GM12891 (cell line): Measurements from ENCODE around the gene GRK3.

Source experiments
- DNase-seq: peaks from one replicate; pipeline ENCODE4 v3.0.0; 2011; ENCODE audit warnings: low spot score; ENCODE audit not compliant: insufficient read length
- FAIRE-seq: peaks from 2 replicates; lab custom pipeline; 2011; peaks lifted over from hg19 to GRCh38; lab: Jason Lieb, UNC
- PAX5 ChIP-seq: IDR thresholded peaks from 2 replicates; pipeline ENCODE4 v1.6.1; 2011; ENCODE audit warnings: low read length, moderate library complexity, mild to moderate bottlenecking; ENCODE audit not compliant: insufficient read depth, severe bottlenecking
- POLR2A ChIP-seq: IDR thresholded peaks from 2 replicates; pipeline ENCODE4 v1.6.1; 2011; ENCODE audit warnings: low read depth, low read length, control low read depth
- POLR2AphosphoS5 ChIP-seq: IDR thresholded peaks from 2 replicates; pipeline ENCODE4 v1.6.1; 2011; ENCODE audit warnings: low read depth, low read length, control low read depth
- POU2F2 ChIP-seq: IDR thresholded peaks from 2 replicates; pipeline ENCODE4 v1.6.1; 2011; ENCODE audit warnings: low read depth, mild to moderate bottlenecking, control low read depth, low read length, moderate library complexity
- SPI1 ChIP-seq: IDR thresholded peaks from 2 replicates; pipeline ENCODE4 v1.6.1; 2011; ENCODE audit warnings: low read depth, low read length, control low read depth
- TAF1 ChIP-seq: IDR thresholded peaks from 2 replicates; pipeline ENCODE4 v1.6.1; 2011; ENCODE audit warnings: low read depth, low read length, control low read depth

Gene GRK3

GRCh38 chr22:25736378-25737011 lies 172.0 kb downstream of the GRK3 start:
- DNase-seq, result no peak
- FAIRE-seq, result peak; percentile 57
- TF ChIP-seq POLR2A (no peak), POU2F2 (no peak), POLR2AphosphoS5 (no peak), PAX5 (no peak), TAF1 (no peak), SPI1 (no peak)

DNA sequence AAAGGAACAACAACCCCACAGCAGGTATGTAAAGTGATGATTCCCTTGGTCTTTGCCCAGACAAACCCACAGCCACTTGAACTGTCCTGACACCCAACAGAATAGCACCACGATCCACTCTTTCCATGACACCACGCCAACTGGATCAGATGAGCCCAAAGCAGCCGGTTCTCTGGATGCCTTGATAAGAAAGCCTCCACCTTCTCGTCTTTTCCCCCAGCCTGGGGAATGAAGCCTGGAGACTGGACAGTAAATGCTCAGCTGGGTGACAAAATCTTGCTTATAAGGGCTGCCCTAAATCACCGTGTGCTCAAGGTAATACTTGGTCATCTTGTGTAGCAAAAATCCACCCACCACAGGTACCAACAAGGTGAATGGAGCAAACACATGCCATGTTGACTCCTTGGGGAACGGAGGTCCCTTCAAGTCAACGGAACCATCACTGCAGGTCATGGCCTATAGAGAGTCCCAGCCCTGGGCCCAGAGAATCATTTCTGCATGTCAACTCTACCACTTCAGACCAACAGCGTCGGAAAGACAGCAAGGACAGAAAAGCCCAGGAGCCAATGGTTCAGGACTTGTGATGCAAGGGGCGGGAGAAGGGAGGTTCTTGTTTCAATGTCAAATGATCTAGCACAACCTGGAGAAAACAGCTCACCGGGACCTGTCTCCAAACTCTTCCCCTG lies 175.3 kb downstream of the GRK3 start:
- TF ChIP-seq TAF1, result no peak
- TF ChIP-seq SPI1, result no peak
- TF ChIP-seq POU2F2, result no peak
- TF ChIP-seq POLR2A, result no peak
- no peak for TF ChIP-seq POLR2AphosphoS5
- no peak for TF ChIP-seq PAX5
- DNase-seq (no peak), FAIRE-seq (no peak)

- TF ChIP-seq PAX5 (no peak), TAF1 (no peak), SPI1 (no peak), POU2F2 (no peak), POLR2A (no peak), POLR2AphosphoS5 (no peak)
- no peak for DNase-seq
- no peak for FAIRE-seq
Measured at GRCh38 chr22:25741692-25742626, 177.5 kb downstream of the GRK3 start, which contains the start of gene MYO18B. Gene MYO18B, plus strand, starts transcription at chr22:25742188. Its CDS starts 18,905 bp downstream, at chr22:25761093.

DNA sequence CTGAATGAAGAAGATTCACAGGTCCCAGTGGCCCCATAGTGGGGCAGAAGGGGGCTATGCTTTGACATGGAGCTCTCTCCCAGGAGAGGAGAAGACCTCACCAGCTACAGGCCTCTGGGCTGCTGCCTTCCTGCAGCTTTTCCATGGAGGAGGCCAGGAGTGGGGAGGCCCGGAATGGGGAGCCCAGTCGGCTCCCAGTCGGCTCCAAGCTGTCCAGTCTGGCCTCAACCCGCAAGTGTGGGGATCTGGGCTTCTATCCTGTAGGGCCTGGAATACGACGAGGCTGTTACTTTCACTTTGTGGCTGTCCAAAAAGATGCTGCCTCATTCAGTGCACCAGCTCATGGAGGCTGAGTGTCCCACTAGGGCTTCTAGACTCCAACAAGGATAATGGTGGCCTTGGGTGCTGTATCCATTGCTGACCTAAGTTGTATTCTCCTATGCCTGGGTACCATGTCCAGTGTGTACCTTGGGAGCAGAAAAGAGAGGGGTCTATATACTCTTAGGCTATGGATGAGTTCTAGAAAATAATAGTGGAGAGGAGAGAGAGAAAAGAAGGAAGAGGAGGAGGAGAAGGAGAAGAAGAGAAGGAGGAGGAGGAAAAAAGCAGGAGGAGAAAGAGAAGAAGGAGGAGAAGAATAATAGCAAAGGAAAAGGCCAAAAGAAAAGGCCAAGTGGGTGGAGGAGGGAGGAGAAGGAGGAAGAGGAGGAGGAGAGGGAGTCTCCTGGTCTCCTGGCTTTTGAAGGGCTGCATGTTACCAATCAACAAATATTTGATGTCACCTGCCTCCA lies 178.6 kb downstream of the GRK3 start:
- DNase-seq (no peak), FAIRE-seq (no peak)
- TF ChIP-seq SPI1, result no peak
- TF ChIP-seq POU2F2, result no peak
- no peak for TF ChIP-seq POLR2A
- TF ChIP-seq PAX5, result no peak
- no peak for TF ChIP-seq POLR2AphosphoS5
- TF ChIP-seq TAF1, result no peak

- FAIRE-seq (no peak), DNase-seq (no peak)
- TF ChIP-seq TAF1, result no peak
- no peak for TF ChIP-seq SPI1
- TF ChIP-seq PAX5, result no peak
- no peak for TF ChIP-seq POLR2AphosphoS5
- TF ChIP-seq POU2F2, result no peak
- no peak for TF ChIP-seq POLR2A
Measured at GRCh38 chr22:25744694-25745093, 180.2 kb downstream of the GRK3 start.

GRCh38 chr22:25745341-25746011 lies 181.0 kb downstream of the GRK3 start:
- no peak for TF ChIP-seq POU2F2
- no peak for TF ChIP-seq PAX5
- TF ChIP-seq POLR2A, result no peak
- no peak for TF ChIP-seq TAF1
- TF ChIP-seq POLR2AphosphoS5, result no peak
- TF ChIP-seq SPI1, result no peak
- no peak for FAIRE-seq
- DNase-seq, result no peak

- FAIRE-seq (no peak), DNase-seq (no peak)
- TF ChIP-seq POU2F2 (no peak), TAF1 (no peak), PAX5 (no peak)
Measured at GRCh38 chr22:25746012-25746373, 181.5 kb downstream of the GRK3 start.

GRCh38 chr22:25747245-25747944 lies 182.9 kb downstream of the GRK3 start:
- FAIRE-seq (no peak), DNase-seq (no peak)
- TF ChIP-seq PAX5 (no peak), POLR2AphosphoS5 (no peak), POU2F2 (no peak)
